Astrocyte of the spinal cord (primary cell): ENCODE results near the gene PKN3.

Experiments used
- DNase-seq: peaks from one replicate; pipeline ENCODE4 v3.0.0; 2011; ENCODE audit warnings: low read depth, low spot score
- H3K4me3 ChIP-seq: 2 replicates; pipeline ENCODE4 v1.5.1; 2011; ENCODE audit warnings: low read depth, mild to moderate bottlenecking, low read length, moderate library complexity
- in situ Hi-C: cut with HindIII; loops from 2 replicates; pipeline ENCODE4 v1.10.0; 2017; ENCODE audit warnings: low sequenced_read_pairs
- TF ChIP-seq, protein P1 (sequence below): IDR thresholded peaks from 2 replicates; pipeline ENCODE4 v1.5.1; 2012; ENCODE audit warnings: low read depth, mild to moderate bottlenecking, low read length, inconsistent platforms

Gene PKN3

GRCh38 chr9:128718475-128718874 lies 16.2 kb downstream of the PKN3 start:
- DNase-seq = no peak
- in situ Hi-C loops = no loop called here
- TF ChIP-seq, protein P1, sequence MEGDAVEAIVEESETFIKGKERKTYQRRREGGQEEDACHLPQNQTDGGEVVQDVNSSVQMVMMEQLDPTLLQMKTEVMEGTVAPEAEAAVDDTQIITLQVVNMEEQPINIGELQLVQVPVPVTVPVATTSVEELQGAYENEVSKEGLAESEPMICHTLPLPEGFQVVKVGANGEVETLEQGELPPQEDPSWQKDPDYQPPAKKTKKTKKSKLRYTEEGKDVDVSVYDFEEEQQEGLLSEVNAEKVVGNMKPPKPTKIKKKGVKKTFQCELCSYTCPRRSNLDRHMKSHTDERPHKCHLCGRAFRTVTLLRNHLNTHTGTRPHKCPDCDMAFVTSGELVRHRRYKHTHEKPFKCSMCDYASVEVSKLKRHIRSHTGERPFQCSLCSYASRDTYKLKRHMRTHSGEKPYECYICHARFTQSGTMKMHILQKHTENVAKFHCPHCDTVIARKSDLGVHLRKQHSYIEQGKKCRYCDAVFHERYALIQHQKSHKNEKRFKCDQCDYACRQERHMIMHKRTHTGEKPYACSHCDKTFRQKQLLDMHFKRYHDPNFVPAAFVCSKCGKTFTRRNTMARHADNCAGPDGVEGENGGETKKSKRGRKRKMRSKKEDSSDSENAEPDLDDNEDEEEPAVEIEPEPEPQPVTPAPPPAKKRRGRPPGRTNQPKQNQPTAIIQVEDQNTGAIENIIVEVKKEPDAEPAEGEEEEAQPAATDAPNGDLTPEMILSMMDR = no peak
- no peak overlapping the region for H3K4me3 ChIP-seq

DNA sequence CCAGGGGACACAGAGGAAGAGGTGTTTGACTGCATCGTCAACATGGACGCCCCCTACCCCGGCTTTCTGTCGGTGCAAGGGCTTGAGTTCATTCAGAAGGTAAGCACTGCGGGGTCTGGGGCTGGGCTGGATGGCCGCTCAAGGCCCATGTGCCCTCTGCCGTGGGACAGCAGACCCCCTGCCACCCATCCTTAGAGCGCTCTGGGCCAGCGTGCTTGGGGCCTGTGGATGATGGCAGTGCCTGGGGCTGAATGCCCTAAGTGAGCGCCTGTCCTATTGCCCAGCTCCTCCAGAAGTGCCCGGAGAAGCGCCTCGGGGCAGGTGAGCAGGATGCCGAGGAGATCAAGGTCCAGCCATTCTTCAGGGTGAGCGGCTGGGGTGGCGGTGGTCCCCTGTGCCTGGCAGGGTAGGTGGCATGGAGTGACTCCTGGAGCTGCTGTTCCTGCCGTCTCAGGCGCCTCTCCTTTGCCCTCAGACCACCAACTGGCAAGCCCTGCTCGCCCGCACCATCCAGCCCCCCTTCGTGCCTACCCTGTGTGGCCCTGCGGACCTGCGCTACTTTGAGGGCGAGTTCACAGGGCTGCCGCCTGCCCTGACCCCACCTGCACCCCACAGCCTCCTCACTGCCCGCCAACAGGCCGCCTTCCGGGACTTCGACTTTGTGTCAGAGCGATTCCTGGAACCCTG lies 17.8 kb downstream of the PKN3 start:
- TF ChIP-seq, protein P1 = no peak

GRCh38 chr9:128720841-128721486 lies 18.7 kb downstream of the PKN3 start:
- TF ChIP-seq, protein P1 = no peak
- in situ Hi-C loops = no loop called here

More for the DNA sequence above, 17.8 kb downstream of the PKN3 start:
- in situ Hi-C loops = no loop called here
- no peak for DNase-seq
- H3K4me3 ChIP-seq = no peak overlapping the region

GRCh38 chr9:128721487-128722010 lies 19.2 kb downstream of the PKN3 start:
- no peak overlapping the region for H3K4me3 ChIP-seq
- DNase-seq = no peak
- in situ Hi-C loops = no loop called here
- TF ChIP-seq, protein P1 = no peak

More at GRCh38 chr9:128720841-128721486, 18.7 kb downstream of the PKN3 start:
- no peak overlapping the region for H3K4me3 ChIP-seq
- no peak for DNase-seq

DNA sequence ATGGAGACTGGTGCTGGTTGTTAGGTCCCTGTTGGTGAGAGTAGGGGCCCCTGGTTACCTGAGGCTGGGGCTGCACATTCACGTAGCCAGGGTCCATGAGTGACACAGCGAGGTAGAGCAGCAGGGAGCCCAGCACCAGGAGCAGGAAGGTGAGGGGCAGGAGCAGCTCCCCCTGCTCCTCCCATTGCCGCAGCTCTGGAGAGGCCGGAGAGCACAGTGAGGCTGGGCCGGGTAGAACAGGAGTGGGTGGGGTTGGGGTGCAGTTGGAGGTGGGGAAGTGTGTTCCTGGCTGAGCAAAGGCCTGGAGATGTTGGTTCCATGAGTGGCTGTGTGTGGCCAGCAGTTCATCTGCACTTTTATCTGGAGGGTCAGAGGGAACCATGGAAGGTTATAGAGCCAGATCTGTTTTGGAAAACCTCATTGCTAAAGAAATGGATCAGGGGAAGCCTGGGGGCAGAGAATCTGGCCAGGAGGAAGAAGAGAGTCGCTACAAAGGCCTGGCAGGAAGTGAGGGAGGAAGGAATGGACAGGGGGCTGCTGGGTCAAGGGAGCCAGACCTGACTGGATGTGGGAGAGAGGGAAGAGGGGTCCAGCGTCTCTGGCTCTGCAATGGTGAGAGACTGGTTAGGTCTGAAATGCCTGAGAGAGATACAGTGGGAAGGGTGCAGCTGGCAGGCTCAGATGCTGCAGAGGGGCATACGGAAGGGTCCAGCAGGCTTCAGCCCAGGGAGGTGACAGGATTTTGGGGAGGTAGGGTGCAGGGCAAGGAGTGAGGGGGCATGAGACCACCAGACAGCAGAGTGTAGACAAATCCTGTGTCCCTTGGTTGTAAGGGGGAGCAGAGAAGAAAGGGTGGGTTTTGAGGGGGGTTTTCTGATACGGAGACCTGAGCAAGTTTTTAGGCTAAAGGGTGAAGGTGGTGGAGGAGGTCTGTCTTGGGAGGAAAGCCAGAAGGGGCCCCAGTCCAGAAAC lies 20.4 kb downstream of the PKN3 start:
- in situ Hi-C loops = no loop called here
- no peak overlapping the region for H3K4me3 ChIP-seq
- no peak for DNase-seq
- TF ChIP-seq, protein P1 = no peak

GRCh38 chr9:128723352-128723865 lies 21.1 kb downstream of the PKN3 start:
- H3K4me3 ChIP-seq = peak overlapping the region; percentile 66
- in situ Hi-C loops = no loop called here
- TF ChIP-seq, protein P1 = no peak
- DNase-seq = no peak
